Colonic mucosa (tissue), 4 donors: Measurements from ENCODE around the gene DDHD1. TPM values are rescaled to one million over a fixed set of nuclear protein-coding genes. Genes with fewer than 3 reads are reported as not detected.
"Not testable (repeated sequence)": the region's sequence is repeated elsewhere in the genome, so short reads cannot be mapped to it uniquely, and the experiment has no call there.

Experiments
- DNase-seq: peaks from one replicate; pipeline ENCODE4 v3.0.0-alpha.2; 2020
- H3K27ac ChIP-seq: fragments of 200-600 bp; one replicate; pipeline ENCODE4 v1.8.0; 2021
- H3K27me3 ChIP-seq: fragments of 200-600 bp; one replicate; pipeline ENCODE4 v1.8.0; 2021
- H3K36me3 ChIP-seq: fragments of 200-600 bp; one replicate; pipeline ENCODE4 v1.8.0; 2021
- H3K4me1 ChIP-seq: fragments of 200-600 bp; one replicate; pipeline ENCODE4 v1.8.0; 2021; ENCODE audit warnings: mild to moderate bottlenecking
- H3K4me3 ChIP-seq: fragments of 200-600 bp; one replicate; pipeline ENCODE4 v1.8.0; 2021
- H3K9ac ChIP-seq, 2 donors: one replicate each; pipeline ENCODE4 v1.7.0; 2013; ENCODE audit warnings: control low read depth in 2 of 2, low read depth in 2 of 2, low read length in 2 of 2
- H3K9me3 ChIP-seq: fragments of 200-600 bp; one replicate; pipeline ENCODE4 v1.8.0; 2021
- CTCF ChIP-seq: fragments of 200-600 bp; IDR thresholded peaks from one replicate; pipeline ENCODE4 v1.8.0; 2022; ENCODE audit warnings: antibody characterized with exemption, mild to moderate bottlenecking
- intact Hi-C: fragments of 100-400 bp; cut with DNase I; formaldehyde crosslinking; loops from one replicate; pipeline ENCODE4 v1.14.1; 2022
- total RNA-seq, 2 donors: library from RNA; stranded (reverse); fragmentation: NEBNext Ultra II Directional in 1 of 2; extraction: Animal tissue kit (Norgen Biotek cat#: 25700) in 1 of 2; gene quantifications; one replicate each; pipeline ENCODE4 v1.2.1, GENCODE V29; 2021
- donor health status: healthy.
- donor health status: DM: no; HTN: no; CAD: no.
- donor health status: DM: no; HTN: no; CAD: no.

DDHD1 gene
- total RNA-seq, 2 donors from 2014 or later, result 7.5 TPM

GRCh38 chr14:53146739-53147138 lies 6.4 kb downstream of the DDHD1 start:
- intact Hi-C loops, result no loop called here
- no peak overlapping the region for H3K27ac ChIP-seq
- no peaks in the 10 kb centered on the region for H3K27me3 ChIP-seq
- DNase-seq, result no peak
- no peak for TF ChIP-seq CTCF
- H3K4me1 ChIP-seq, result no peaks in the 10 kb centered on the region
- H3K9me3 ChIP-seq, result no peaks in the 10 kb centered on the region
- H3K36me3 ChIP-seq, result no peaks in the 10 kb centered on the region
- H3K4me3 ChIP-seq, result no peak overlapping the region
- H3K9ac ChIP-seq, result no peak overlapping the region

- Histone ChIP-seq H3K9ac (no peak overlapping the region), H3K9me3 (no peaks in the 10 kb centered on the region), H3K27ac (no peak overlapping the region), H3K27me3 (no peaks in the 10 kb centered on the region), H3K36me3 (no peaks in the 10 kb centered on the region), H3K4me3 (no peak overlapping the region), H3K4me1 (no peaks in the 10 kb centered on the region)
- no peak for TF ChIP-seq CTCF
- intact Hi-C loops, result no loop called here
- DNase-seq, result no peak
Observed at GRCh38 chr14:53144244-53144643, 8.9 kb downstream of the DDHD1 start.

- no peak for TF ChIP-seq CTCF
- Histone ChIP-seq H3K9me3 (no peaks in the 10 kb centered on the region), H3K27me3 (no peaks in the 10 kb centered on the region), H3K4me1 (no peaks in the 10 kb centered on the region), H3K36me3 (no peaks in the 10 kb centered on the region), H3K27ac (no peak overlapping the region), H3K4me3 (no peak overlapping the region), H3K9ac (no peak overlapping the region)
- intact Hi-C loops, result no loop called here
- DNase-seq, result no peak
Observed at GRCh38 chr14:53140585-53140984, 12.5 kb downstream of the DDHD1 start.

- H3K9me3 ChIP-seq, result no peaks in the 10 kb centered on the region
- no peak for DNase-seq
Observed at GRCh38 chr14:53137568-53138203, 15.4 kb downstream of the DDHD1 start.

GRCh38 chr14:53130491-53130890 lies 22.6 kb downstream of the DDHD1 start:
- H3K27me3 ChIP-seq, H3K4me1 ChIP-seq, intact Hi-C loops, DNase-seq, H3K36me3 ChIP-seq, H3K4me3 ChIP-seq, H3K9me3 ChIP-seq, H3K9ac ChIP-seq, H3K27ac ChIP-seq: not testable (repeated sequence)

More at GRCh38 chr14:53137568-53138203, 15.4 kb downstream of the DDHD1 start:
- H3K9ac ChIP-seq, result no peak overlapping the region
- H3K36me3 ChIP-seq, result no peaks in the 10 kb centered on the region
- no peak overlapping the region for H3K4me3 ChIP-seq
- no peak for TF ChIP-seq CTCF
- no peaks in the 10 kb centered on the region for H3K4me1 ChIP-seq
- intact Hi-C loops, result no loop called here
- no peak overlapping the region for H3K27ac ChIP-seq
- H3K27me3 ChIP-seq, result no peaks in the 10 kb centered on the region

- intact Hi-C loops, result no loop called here
- H3K36me3 ChIP-seq, result no peaks in the 10 kb centered on the region
- no peaks in the 10 kb centered on the region for H3K4me1 ChIP-seq
- no peaks in the 10 kb centered on the region for H3K9me3 ChIP-seq
- DNase-seq, result no peak
- H3K4me3 ChIP-seq, result no peak overlapping the region
- no peaks in the 10 kb centered on the region for H3K27me3 ChIP-seq
- no peak overlapping the region for H3K27ac ChIP-seq
- no peak for TF ChIP-seq CTCF
- no peak overlapping the region for H3K9ac ChIP-seq
Observed at GRCh38 chr14:53128303-53129028, 24.7 kb downstream of the DDHD1 start.
